ENCODE data around the gene NR4A3. TPM values are rescaled to one million over a fixed set of nuclear protein-coding genes. Genes with fewer than 3 reads are reported as not detected.

NR4A3 gene
- total RNA-seq, 4 donors from 2014 or later = 0.63 to 1.8 (median 1.3) TPM

GRCh38 chr9:99816392-99816791, 5.3 kb upstream of the NR4A3 start:
- TF ChIP-seq CTCF (IDR thresholded peaks at IDR 0.05) = no peak
- no peak for TF ChIP-seq POLR2A (IDR thresholded peaks at IDR 0.05)
- whole genome bisulfite sequencing, 2 donors = 77 to 79% methylated on average over 3 of the region's 3 CpGs
- H3K4me3 ChIP-seq (ENCODE audit: low read depth, poor library complexity, severe bottlenecking) = no peak overlapping the region
- intact Hi-C loops (cut with DNase I; ENCODE audit: low total_unique reads) = no loop called here
- no peak for DNase-seq (ENCODE audit: low spot score in 2 of 2)

GRCh38 chr9:99818500-99818899, 3.2 kb upstream of the NR4A3 start:
- WGBS, 2 donors = 61 to 65% methylated on average over 4 of the region's 4 CpGs
- DNase-seq (ENCODE audit: low spot score in 2 of 2) = no peak
- H3K4me3 ChIP-seq (ENCODE audit: low read depth, poor library complexity, severe bottlenecking) = no peak overlapping the region
- intact Hi-C loops (cut with DNase I; ENCODE audit: low total_unique reads) = no loop called here
- TF ChIP-seq CTCF (IDR thresholded peaks at IDR 0.05) = no peak

- TF ChIP-seq CTCF (IDR thresholded peaks at IDR 0.05) (no peak), POLR2A (IDR thresholded peaks at IDR 0.05) (no peak)
- 0% methylated on average over 22 to 45 of the region's 54 CpGs for WGBS, 2 donors
- DNase-seq (ENCODE audit: low spot score in 2 of 2) = peak; percentile 88 to 98
- H3K4me3 ChIP-seq (ENCODE audit: low read depth, poor library complexity, severe bottlenecking) = peak overlapping the region; percentile 78
- intact Hi-C loops (cut with DNase I; ENCODE audit: low total_unique reads) = no loop called here
Observed at GRCh38 chr9:99819123-99819855, 2.4 kb upstream of the NR4A3 start.

- WGBS, 2 donors = 0 to 1% methylated on average over 21 to 43 of the region's 81 CpGs
- no peak for TF ChIP-seq CTCF (IDR thresholded peaks at IDR 0.05)
- TF ChIP-seq POLR2A (IDR thresholded peaks at IDR 0.05) = no peak
- intact Hi-C loops (cut with DNase I; ENCODE audit: low total_unique reads) = loop anchor here (5.0 kb wide), 1 partner anchor 87 kb away; the partner anchor contains the start of gene STX17
- peak; percentile 90 to 99 for DNase-seq (ENCODE audit: low spot score in 2 of 2)
- peak overlapping the region; percentile 78 for H3K4me3 ChIP-seq (ENCODE audit: low read depth, poor library complexity, severe bottlenecking)
Observed at GRCh38 chr9:99819856-99820684, 1.6 kb upstream of the NR4A3 start.

GRCh38 chr9:99820685-99821395, 845 bp upstream of the NR4A3 start:
- DNase-seq (ENCODE audit: low spot score in 2 of 2) = peak; percentile 74 to 95
- peak overlapping the region; percentile 71 for H3K4me3 ChIP-seq (ENCODE audit: low read depth, poor library complexity, severe bottlenecking)
- intact Hi-C loops (cut with DNase I; ENCODE audit: low total_unique reads) = loop anchor here (5.0 kb wide), 1 partner anchor 86 kb away; the partner anchor contains the start of gene STX17
- WGBS, 2 donors = 0% methylated on average over 28 of the region's 28 CpGs
- TF ChIP-seq POLR2A (IDR thresholded peaks at IDR 0.05) (no peak), CTCF (IDR thresholded peaks at IDR 0.05) (no peak)

Measured in lower leg skin (tissue), 4 donors.